ENCODE results near the gene MYO1B.

DNA sequence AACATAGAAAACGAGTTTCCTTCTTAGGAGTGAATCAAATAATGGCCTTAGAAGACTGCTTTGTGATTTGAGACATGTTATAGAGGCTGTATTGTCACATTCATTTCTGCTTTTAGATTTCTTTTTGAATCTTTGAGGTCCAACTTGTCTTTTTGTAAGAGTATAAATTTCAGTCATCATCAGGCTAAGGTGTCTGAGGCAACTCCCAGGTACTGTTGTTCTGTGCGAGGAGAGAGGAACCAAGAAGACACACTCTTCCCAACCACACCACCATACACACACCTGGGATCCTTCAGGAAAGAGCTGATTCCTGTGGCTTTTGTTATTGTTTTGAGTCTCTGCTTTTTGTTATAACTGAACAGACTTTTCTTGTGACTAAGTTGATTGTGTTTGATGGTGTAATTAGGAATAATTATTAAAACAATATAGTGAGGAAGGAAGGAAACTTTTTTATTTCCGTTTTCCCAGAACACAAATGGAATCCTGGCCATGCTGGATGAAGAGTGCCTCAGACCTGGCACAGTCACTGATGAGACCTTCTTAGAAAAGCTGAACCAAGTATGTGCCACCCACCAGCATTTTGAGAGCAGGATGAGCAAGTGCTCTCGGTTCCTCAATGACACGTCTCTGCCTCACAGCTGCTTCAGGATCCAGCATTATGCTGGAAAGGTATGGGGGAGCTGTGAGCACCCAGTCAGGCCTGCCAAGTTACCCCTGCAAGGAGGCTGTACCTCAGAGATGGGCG is 140.4 kb downstream of the MYO1B start:
- TF ChIP-seq, protein P1, sequence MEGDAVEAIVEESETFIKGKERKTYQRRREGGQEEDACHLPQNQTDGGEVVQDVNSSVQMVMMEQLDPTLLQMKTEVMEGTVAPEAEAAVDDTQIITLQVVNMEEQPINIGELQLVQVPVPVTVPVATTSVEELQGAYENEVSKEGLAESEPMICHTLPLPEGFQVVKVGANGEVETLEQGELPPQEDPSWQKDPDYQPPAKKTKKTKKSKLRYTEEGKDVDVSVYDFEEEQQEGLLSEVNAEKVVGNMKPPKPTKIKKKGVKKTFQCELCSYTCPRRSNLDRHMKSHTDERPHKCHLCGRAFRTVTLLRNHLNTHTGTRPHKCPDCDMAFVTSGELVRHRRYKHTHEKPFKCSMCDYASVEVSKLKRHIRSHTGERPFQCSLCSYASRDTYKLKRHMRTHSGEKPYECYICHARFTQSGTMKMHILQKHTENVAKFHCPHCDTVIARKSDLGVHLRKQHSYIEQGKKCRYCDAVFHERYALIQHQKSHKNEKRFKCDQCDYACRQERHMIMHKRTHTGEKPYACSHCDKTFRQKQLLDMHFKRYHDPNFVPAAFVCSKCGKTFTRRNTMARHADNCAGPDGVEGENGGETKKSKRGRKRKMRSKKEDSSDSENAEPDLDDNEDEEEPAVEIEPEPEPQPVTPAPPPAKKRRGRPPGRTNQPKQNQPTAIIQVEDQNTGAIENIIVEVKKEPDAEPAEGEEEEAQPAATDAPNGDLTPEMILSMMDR (optimal IDR thresholded peaks at IDR 0.05 in 1 of 3, IDR thresholded peaks at IDR 0.05 in 1 of 3, conservative IDR thresholded peaks at IDR 0.05 in 1 of 3; ENCODE audit: extremely low read depth in 1 of 3, insufficient read depth in 2 of 3, low read length in 3 of 3): no peak
- no peak for TF ChIP-seq EZH2 (IDR thresholded peaks at IDR 0.05; ENCODE audit: low read length)
